Endodermal cell (in vitro differentiated cells): Measurements from ENCODE around the gene CFAP221. TPM values are rescaled to one million over a fixed set of nuclear protein-coding genes. Genes with fewer than 3 reads are reported as not detected.

Source experiments
- DNase-seq: peaks from one replicate; pipeline ENCODE4 v3.0.0-alpha.2; 2017
- H3K27ac ChIP-seq: 2 replicates; pipeline ENCODE4 v1.5.1; 2013; ENCODE audit warnings: mild to moderate bottlenecking, low read depth, low read length, moderate library complexity
- H3K27me3 ChIP-seq: 2 replicates; pipeline ENCODE4 v1.6.1; 2013; ENCODE audit warnings: mild to moderate bottlenecking, low read length, moderate library complexity; ENCODE audit not compliant: insufficient read depth, control insufficient read depth, poor library complexity, severe bottlenecking
- H3K36me3 ChIP-seq: 2 replicates; pipeline ENCODE4 v1.7.0; 2013; ENCODE audit warnings: mild to moderate bottlenecking, low read length, moderate library complexity; ENCODE audit not compliant: control insufficient read depth, insufficient read depth
- H3K4me1 ChIP-seq: one replicate; pipeline ENCODE4 v1.7.0; 2013; ENCODE audit warnings: low read length; ENCODE audit not compliant: control insufficient read depth, insufficient read depth
- H3K4me3 ChIP-seq: 2 replicates; pipeline ENCODE4 v1.5.1; 2013; ENCODE audit warnings: mild to moderate bottlenecking, low read length, moderate library complexity
- H3K9ac ChIP-seq: 2 replicates; pipeline ENCODE4 v1.6.1; 2013; ENCODE audit warnings: mild to moderate bottlenecking, low read length, moderate library complexity; ENCODE audit not compliant: poor library complexity, severe bottlenecking; ENCODE audit errors: extremely low read depth
- H3K9me3 ChIP-seq: 2 replicates; pipeline ENCODE4 v1.6.1; 2013; ENCODE audit warnings: mild to moderate bottlenecking, low read length, moderate library complexity; ENCODE audit not compliant: control insufficient read depth
- H3K27ac Mint-ChIP-seq: 2 replicates; pipeline ENCODE4 v1.8.0; 2020; ENCODE audit warnings: mixed read lengths
- H3K27me3 Mint-ChIP-seq: 2 replicates; pipeline ENCODE4 v1.8.0; 2021; ENCODE audit warnings: mild to moderate bottlenecking, mixed read lengths; ENCODE audit not compliant: insufficient read depth
- H3K36me3 Mint-ChIP-seq: 2 replicates; pipeline ENCODE4 v1.8.0; 2020; ENCODE audit warnings: low read depth, mixed read lengths
- H3K4me1 Mint-ChIP-seq: 2 replicates; pipeline ENCODE4 v1.8.0; 2020; ENCODE audit warnings: mixed read lengths
- H3K4me3 Mint-ChIP-seq: 2 replicates; pipeline ENCODE4 v1.8.0; 2020; ENCODE audit warnings: mild to moderate bottlenecking, moderate library complexity, mixed read lengths
- H3K9me3 Mint-ChIP-seq: 2 replicates; pipeline ENCODE4 v1.8.0; 2020; ENCODE audit warnings: mild to moderate bottlenecking, mixed read lengths
- CTCF ChIP-seq: fragments of 200-600 bp; sonication (generic); conservative IDR thresholded peaks from 2 replicates; pipeline ENCODE4 v1.5.0; 2021; ENCODE audit warnings: antibody characterized with exemption, mild to moderate bottlenecking
- WGBS, 2 experiments: methylation state at CpG; one replicate each; pipeline versions ENCODE4 v1.1.5 to v1.1.7; 2013; ENCODE audit warnings: missing lambda C conversion rate in 2 of 2, mixed read lengths in 1 of 2; ENCODE audit not compliant: insufficient coverage in 1 of 2, insufficient read length in 1 of 2; 5-methylcytosine and 5-hydroxymethylcytosine counted together
- total RNA-seq, 2 donors: library from RNA; stranded (reverse); fragmentation: NEBNext Ultra II Directional in 1 of 2; extraction: Animal tissue kit (Norgen Biotek cat#: 25700) in 1 of 2; gene quantifications; 2 replicates in 1 of 2; 3 replicates in 1 of 2; pipeline ENCODE4 v1.2.1, GENCODE V29; 2021

Gene CFAP221
- total RNA-seq, 2 donors from 2014 or later = 10.0 to 18.0 TPM

- H3K27ac Mint-ChIP-seq = no peak overlapping the region
- Histone ChIP-seq H3K9me3 (no peaks in the 10 kb centered on the region), H3K4me1 (no peaks in the 10 kb centered on the region), H3K27me3 (no peaks in the 10 kb centered on the region), H3K4me3 (no peak overlapping the region), H3K36me3 (peaks cover 17% of the 10 kb centered on the region), H3K27ac (no peak overlapping the region), H3K9ac (no peak overlapping the region)
- H3K27me3 Mint-ChIP-seq = no peaks in the 10 kb centered on the region
- no peaks in the 10 kb centered on the region for H3K9me3 Mint-ChIP-seq
- no peak for DNase-seq
- no peak overlapping the region for H3K4me3 Mint-ChIP-seq
- H3K36me3 Mint-ChIP-seq = peaks cover 13% of the 10 kb centered on the region
- peaks cover 39% of the 10 kb centered on the region for H3K4me1 Mint-ChIP-seq
- 67 to 71% methylated on average over 1 to 4 of the region's 4 CpGs for WGBS, 2 experiments
- TF ChIP-seq CTCF = no peak
These were observed 137.6 kb downstream of the CFAP221 start for GRCh38 chr2:119681868-119682220.

GRCh38 chr2:119682578-119682977, 138.3 kb downstream of the CFAP221 start:
- no peaks in the 10 kb centered on the region for H3K4me1 ChIP-seq
- TF ChIP-seq CTCF = no peak
- no peak overlapping the region for H3K27ac ChIP-seq

GRCh38 chr2:119683074-119683712, 138.9 kb downstream of the CFAP221 start:
- no peaks in the 10 kb centered on the region for H3K4me1 ChIP-seq
- no peak overlapping the region for H3K27ac Mint-ChIP-seq
- no peaks in the 10 kb centered on the region for H3K27me3 ChIP-seq
- no peaks in the 10 kb centered on the region for H3K9me3 Mint-ChIP-seq
- peaks cover 17% of the 10 kb centered on the region for H3K36me3 ChIP-seq
- H3K9me3 ChIP-seq = no peaks in the 10 kb centered on the region
- no peak overlapping the region for H3K4me3 ChIP-seq
- H3K4me1 Mint-ChIP-seq = peaks cover 39% of the 10 kb centered on the region
- WGBS, 2 experiments = 92 to 94% methylated on average over 4 to 7 of the region's 7 CpGs
- H3K4me3 Mint-ChIP-seq = no peak overlapping the region
- TF ChIP-seq CTCF = no peak
- no peak overlapping the region for H3K27ac ChIP-seq
- no peaks in the 10 kb centered on the region for H3K27me3 Mint-ChIP-seq
- peaks cover 22% of the 10 kb centered on the region for H3K36me3 Mint-ChIP-seq
- peak; percentile 41 for DNase-seq
- H3K9ac ChIP-seq = no peak overlapping the region

More at GRCh38 chr2:119682578-119682977, 138.3 kb downstream of the CFAP221 start:
- no peaks in the 10 kb centered on the region for H3K9me3 Mint-ChIP-seq
- H3K9ac ChIP-seq = no peak overlapping the region
- 96 to 97% methylated on average over 5 to 8 of the region's 8 CpGs for WGBS, 2 experiments
- no peak overlapping the region for H3K4me3 Mint-ChIP-seq
- H3K27me3 ChIP-seq = no peaks in the 10 kb centered on the region
- peaks cover 17% of the 10 kb centered on the region for H3K36me3 ChIP-seq
- no peaks in the 10 kb centered on the region for H3K9me3 ChIP-seq
- H3K4me3 ChIP-seq = no peak overlapping the region
- H3K36me3 Mint-ChIP-seq = peaks cover 20% of the 10 kb centered on the region
- DNase-seq = peak; percentile 33
- H3K4me1 Mint-ChIP-seq = peaks cover 39% of the 10 kb centered on the region
- H3K27me3 Mint-ChIP-seq = no peaks in the 10 kb centered on the region
- no peak overlapping the region for H3K27ac Mint-ChIP-seq
